Suppressor macrophage treated with lipopolysaccharide for 1 hour (primary cell): ENCODE data around the gene FNDC3B.

Experiments used
- DNase-seq, 3 donors: peaks; one replicate each; pipeline ENCODE4 v3.0.0-alpha.2; 2020 to 2022

The FNDC3B gene

GRCh38 chr3:172379372-172379771 lies 340.0 kb downstream of the FNDC3B start:
- no peak for DNase-seq

DNA sequence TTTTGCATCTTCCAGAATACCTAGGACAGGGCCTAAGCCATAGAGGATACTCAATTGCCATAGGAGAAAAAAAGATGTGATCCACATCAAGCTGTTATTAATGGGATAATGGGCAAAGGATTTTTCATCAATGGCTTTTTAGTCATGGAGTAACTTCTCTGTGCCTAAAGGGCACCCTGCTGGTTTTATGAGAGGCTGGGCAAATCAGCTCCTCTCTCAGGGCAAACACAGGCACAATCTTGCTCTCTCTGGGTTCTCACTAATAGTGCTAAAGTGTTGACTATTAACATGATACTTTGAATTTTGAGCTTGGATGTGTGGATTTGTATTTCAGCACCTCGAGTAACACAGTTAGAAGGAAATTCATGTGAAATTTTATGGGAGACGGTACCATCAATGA lies 341.3 kb downstream of the FNDC3B start:
- DNase-seq, result no peak

- no peak for DNase-seq
These were observed 344.0 kb downstream of the FNDC3B start for GRCh38 chr3:172383306-172383796.

GRCh38 chr3:172384836-172385235 lies 345.5 kb downstream of the FNDC3B start:
- no peak for DNase-seq

DNA sequence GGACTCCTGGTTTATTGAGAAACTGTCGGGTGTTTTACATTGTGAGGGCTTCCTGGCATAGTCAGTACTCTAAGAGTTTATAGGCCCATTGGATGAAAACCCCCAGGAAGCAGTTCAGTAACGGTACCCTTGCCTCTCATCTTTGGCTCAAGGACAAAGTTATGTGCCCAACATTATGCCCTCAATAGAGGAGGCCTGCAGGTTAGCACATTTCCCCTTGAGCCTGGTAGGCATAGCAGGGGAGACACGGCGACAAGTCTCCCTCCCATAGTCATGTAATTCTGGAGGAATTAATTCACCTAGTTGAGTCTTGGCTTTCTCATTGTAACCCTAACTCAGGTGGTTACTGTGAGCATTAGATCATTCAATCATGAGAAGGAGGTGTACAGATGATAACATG lies 348.4 kb downstream of the FNDC3B start:
- DNase-seq, result no peak

DNA sequence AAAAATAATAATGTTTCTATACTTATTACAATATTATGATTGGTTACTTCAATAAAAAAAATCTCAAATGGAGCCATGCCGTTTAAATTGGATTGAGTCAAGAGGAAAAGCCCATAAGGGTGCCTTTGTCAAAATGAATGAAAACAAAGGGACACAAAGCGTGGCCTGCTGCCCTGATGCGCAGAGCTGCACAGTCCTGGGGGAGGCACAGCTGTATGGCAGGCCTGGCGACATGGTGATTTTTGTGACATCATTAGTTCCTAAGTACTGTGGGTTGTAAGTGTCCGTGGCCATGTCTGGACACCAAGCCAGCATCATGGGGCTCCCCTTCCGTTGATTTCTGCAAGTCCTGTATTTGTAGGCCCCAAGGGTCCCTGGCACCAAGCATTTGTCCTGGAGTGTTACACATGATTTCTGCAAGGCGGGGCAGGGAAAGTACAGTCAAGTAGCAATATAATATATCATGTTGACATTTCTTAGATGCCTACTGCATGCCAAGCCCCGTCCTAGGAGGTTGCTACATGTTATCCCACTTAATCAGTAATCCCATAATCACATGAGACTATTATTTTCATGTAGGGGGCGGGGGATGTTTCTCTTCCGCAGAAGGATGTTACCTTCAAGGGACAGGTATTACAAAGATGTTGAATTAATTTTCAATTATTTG lies 349.2 kb downstream of the FNDC3B start:
- no peak for DNase-seq

GRCh38 chr3:172390792-172391191 lies 351.4 kb downstream of the FNDC3B start:
- DNase-seq, result no peak

- DNase-seq, result no peak
These were observed 352.4 kb downstream of the FNDC3B start for GRCh38 chr3:172391592-172392302.

DNA sequence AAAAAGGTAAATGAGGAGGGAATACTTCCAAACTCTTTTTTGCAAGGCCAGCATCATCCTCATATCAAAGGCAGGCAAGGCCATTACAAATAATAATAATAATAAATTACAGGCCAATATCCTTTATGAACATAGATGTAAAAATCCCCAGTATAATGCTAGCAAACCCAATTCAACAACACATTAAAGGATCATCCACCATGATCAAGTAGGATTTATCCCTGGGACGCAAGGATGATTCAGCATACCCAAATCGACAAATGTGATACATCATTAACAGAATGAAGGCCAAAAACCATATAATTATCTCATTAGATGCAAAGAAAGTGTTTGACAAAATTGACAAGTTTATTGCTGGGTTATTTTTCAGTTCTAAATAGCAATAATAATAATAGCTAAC lies 355.3 kb downstream of the FNDC3B start:
- DNase-seq, result no peak

- DNase-seq, result no peak
These were observed 357.0 kb downstream of the FNDC3B start for GRCh38 chr3:172396400-172396799.

GRCh38 chr3:172397716-172398405 lies 358.5 kb downstream of the FNDC3B start:
- no peak for DNase-seq

DNA sequence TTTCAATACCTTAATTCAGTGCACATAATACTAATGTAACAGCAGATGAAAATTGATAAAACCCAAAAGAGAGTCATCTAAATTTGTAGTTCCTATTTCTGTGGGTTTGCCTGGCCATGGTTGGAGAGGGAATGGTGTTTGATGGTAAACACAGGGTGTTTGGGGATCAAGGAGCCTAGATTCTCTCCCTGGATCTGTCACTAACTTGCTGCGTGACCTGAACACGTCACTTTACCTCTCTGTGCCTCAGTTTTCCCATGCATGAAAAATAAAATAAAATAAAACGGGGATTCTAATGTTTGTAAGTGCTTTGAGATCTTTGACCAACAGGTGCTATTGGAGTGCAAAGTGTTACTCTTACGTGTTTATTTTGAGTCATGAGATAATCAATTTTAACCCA lies 359.1 kb downstream of the FNDC3B start:
- DNase-seq, result no peak

DNA sequence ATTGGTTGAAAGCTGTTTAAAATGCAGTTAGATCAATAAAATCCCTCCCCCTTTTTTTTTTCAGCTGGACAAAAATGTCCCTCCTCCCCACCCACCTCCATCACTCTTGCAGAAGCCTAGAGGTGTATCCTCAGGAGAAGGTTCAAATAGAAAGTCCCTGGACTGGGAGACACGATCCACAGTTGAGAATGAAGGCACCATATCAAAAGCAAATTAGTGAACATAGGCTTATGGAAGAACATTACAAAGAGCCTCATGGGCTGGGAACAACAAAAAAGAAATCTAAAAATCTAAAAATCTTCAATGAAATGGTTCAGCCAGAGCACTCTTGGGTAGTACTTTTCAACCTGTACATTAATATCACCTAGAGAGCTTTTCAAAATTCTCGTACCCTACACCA lies 362.7 kb downstream of the FNDC3B start:
- DNase-seq, result no peak

- DNase-seq, result no peak
These were observed 363.7 kb downstream of the FNDC3B start for GRCh38 chr3:172402892-172403643.

DNA sequence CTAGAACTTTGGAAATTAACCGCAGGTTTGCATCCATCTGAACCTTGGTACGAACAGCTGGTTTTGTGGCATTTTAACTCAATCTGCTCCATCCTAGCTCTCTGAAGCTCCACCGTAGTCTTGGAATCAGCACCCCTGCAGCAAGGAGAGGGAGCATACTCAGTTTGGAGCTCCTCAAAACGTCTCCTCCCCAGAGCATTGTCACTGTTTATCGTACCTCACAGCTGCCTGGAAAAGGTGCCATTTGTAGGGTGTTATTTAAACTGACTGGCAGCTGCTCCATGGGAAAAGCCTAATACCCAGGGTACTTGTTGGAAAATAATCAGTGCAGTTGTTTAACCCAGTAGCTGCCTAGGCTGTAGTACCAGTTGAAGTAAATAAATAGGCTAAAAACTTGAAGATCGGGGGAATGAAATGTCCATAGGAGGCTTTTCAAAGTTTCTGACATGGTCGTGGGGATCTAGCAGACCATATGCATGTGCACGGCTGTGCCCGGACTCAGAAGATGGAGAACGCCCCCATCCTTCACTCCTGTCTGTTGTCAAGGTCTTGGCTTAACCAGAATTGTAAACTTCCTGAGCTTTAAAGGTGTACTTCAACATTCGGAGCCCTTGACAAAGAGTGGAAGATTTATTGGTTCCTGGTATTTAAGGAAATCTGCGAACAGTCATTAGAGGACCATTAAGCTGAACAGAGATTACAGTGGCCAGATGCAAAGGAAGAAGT lies 365.0 kb downstream of the FNDC3B start:
- no peak for DNase-seq

- no peak for DNase-seq
These were observed 366.5 kb downstream of the FNDC3B start for GRCh38 chr3:172405914-172406313.

DNA sequence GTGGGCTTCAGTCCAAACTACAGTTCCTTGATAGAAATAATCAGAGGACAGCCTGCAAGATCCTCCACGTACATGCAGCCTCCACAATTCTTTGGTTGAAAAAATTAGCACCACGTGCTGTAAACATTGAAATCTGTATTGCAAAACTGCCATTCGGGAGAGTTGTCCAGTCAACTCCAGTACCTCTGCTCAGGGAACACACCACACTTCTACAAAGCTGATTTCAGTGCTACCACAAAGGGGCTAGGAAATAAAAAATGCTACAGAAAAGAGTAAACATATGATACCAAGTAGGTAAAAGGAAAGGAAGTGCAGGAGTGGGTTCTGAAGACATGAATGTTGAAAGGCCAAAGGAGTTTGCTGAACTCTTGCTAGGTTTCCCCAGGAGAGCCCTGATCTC lies 368.5 kb downstream of the FNDC3B start:
- no peak for DNase-seq

- DNase-seq, result no peak
These were observed 371.5 kb downstream of the FNDC3B start for GRCh38 chr3:172410702-172411477.

- no peak for DNase-seq
These were observed 372.1 kb downstream of the FNDC3B start for GRCh38 chr3:172411478-172411947.

- no peak for DNase-seq
These were observed 375.9 kb downstream of the FNDC3B start for GRCh38 chr3:172415323-172415722.

DNA sequence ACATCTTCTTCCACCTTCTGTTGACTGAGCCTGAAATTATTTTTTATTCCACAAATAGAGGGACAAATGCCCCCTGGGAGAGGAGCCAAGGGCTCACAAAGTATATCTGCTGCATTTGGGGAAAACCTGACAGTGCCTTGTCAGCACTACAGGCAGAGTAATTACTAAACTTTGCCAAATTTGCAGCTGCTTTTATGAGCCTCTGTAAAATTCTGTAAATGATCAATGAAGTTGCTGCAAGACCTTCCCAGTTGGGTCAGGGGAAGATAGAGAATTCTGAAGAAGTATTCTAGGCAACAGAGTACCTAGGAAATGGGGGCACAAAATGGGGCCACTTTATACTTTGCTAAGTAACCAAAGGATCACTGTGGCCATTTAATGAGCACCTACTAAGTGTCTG lies 398.3 kb downstream of the FNDC3B start:
- DNase-seq, result no peak

DNA sequence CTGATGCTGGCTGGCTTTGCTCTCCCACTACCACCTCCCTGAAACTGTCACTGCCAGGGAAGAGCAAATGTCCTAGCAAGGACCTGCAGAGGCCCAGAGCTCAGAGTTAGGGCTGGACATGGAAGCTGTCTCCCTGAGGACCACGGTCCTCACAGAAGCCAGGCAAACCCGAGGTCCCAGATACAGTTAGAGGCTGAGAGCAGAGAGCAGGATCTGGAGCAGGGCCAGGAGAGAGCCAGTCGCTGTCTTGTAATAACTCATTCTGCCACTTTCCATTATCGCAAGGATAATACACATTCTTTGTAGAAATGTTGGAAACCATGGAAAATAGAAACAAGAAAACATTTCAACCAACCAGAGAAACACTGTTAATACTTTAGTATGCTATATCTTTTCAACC lies 398.8 kb downstream of the FNDC3B start:
- DNase-seq, result no peak
